Neural progenitor cell (in vitro differentiated cells): ENCODE measurements around the gene CTDNEP1. TPM values are rescaled to one million over a fixed set of nuclear protein-coding genes. Genes with fewer than 3 reads are reported as not detected.

Experiments
- DNase-seq: peaks from one replicate; pipeline ENCODE4 v3.0.0-alpha.2; 2016; ENCODE audit warnings: low spot score
- H2AFZ ChIP-seq: fragments of 200-600 bp; sonication (generic); replicated peaks from 2 replicates; pipeline ENCODE4 v1.6.1; 2016; ENCODE audit warnings: antibody characterized with exemption
- H3F3A ChIP-seq: fragments of 200-600 bp; sonication (generic); 2 replicates; pipeline ENCODE4 v1.6.1; 2016; ENCODE audit warnings: antibody characterized with exemption, low read depth
- H3K27ac ChIP-seq: fragments of 200-600 bp; sonication (generic); 2 replicates; pipeline ENCODE4 v1.5.1; 2016; ENCODE audit warnings: mild to moderate bottlenecking
- H3K27me3 ChIP-seq: fragments of 200-600 bp; sonication (generic); 2 replicates; pipeline ENCODE4 v1.6.1; 2016; ENCODE audit warnings: mild to moderate bottlenecking, moderate library complexity
- H3K36me3 ChIP-seq: fragments of 200-600 bp; sonication (generic); 2 replicates; pipeline ENCODE4 v1.5.1; 2016
- H3K4me1 ChIP-seq: fragments of 200-600 bp; sonication (generic); 2 replicates; pipeline ENCODE4 v1.6.1; 2016; ENCODE audit warnings: mixed run types
- H3K4me2 ChIP-seq: fragments of 200-600 bp; sonication (generic); 2 replicates; pipeline ENCODE4 v1.6.1; 2016
- H3K4me3 ChIP-seq: fragments of 200-600 bp; sonication (generic); 2 replicates; pipeline ENCODE4 v1.5.1; 2016
- H3K79me2 ChIP-seq: fragments of 200-600 bp; sonication (generic); 2 replicates; pipeline ENCODE4 v1.6.1; 2016; ENCODE audit warnings: low read depth
- H3K9ac ChIP-seq: fragments of 200-600 bp; sonication (generic); 2 replicates; pipeline ENCODE4 v1.6.1; 2016
- H3K9me3 ChIP-seq: fragments of 200-600 bp; sonication (generic); 2 replicates; pipeline ENCODE4 v1.5.1; 2016; ENCODE audit warnings: low read depth
- H4K20me1 ChIP-seq: fragments of 200-600 bp; sonication (generic); 2 replicates; pipeline ENCODE4 v1.6.1; 2016; ENCODE audit warnings: low read depth
- H3K27ac Mint-ChIP-seq: 3 replicates; pipeline ENCODE4 v1.8.0; 2021; ENCODE audit warnings: mixed read lengths
- H3K27me3 Mint-ChIP-seq: 2 replicates; pipeline ENCODE4 v1.8.0; 2022; ENCODE audit warnings: low read depth, mild to moderate bottlenecking, inconsistent platforms, moderate library complexity, mixed read lengths; ENCODE audit not compliant: insufficient read depth
- H3K36me3 Mint-ChIP-seq: 3 replicates; pipeline ENCODE4 v1.8.0; 2021; ENCODE audit warnings: mixed read lengths
- H3K4me1 Mint-ChIP-seq: 3 replicates; pipeline ENCODE4 v1.8.0; 2021; ENCODE audit warnings: mixed read lengths
- H3K4me3 Mint-ChIP-seq: 3 replicates; pipeline ENCODE4 v1.8.0; 2021; ENCODE audit warnings: mild to moderate bottlenecking, moderate library complexity, mixed read lengths
- H3K9me3 Mint-ChIP-seq: 3 replicates; pipeline ENCODE4 v1.8.0; 2020; ENCODE audit warnings: mixed read lengths
- EZH2 ChIP-seq: fragments of 200-600 bp; sonication (generic); IDR thresholded peaks from 2 replicates; pipeline ENCODE4 v1.6.1; 2017; ENCODE audit warnings: antibody characterized with exemption, mild to moderate bottlenecking, moderate library complexity
- EZH2phosphoT487 ChIP-seq: fragments of 200-600 bp; sonication (generic); IDR thresholded peaks from 2 replicates; pipeline ENCODE4 v1.6.1; 2017; ENCODE audit warnings: antibody characterized with exemption
- total RNA-seq: library from RNA; depleted of rRNA; stranded (reverse); fragments of >200 nt; gene quantifications from 2 replicates; pipeline ENCODE4 v1.2.3, GENCODE V29; 2015; ENCODE audit warnings: low replicate concordance
- TF ChIP-seq, protein P1 (sequence below): fragments of 200-600 bp; sonication (generic); IDR thresholded peaks from 2 replicates; pipeline ENCODE4 v1.5.1; 2017; ENCODE audit warnings: antibody characterized with exemption, mild to moderate bottlenecking

The CTDNEP1 gene
- total RNA-seq, 1 donor from 2014 or later: 46.5 TPM

DNA sequence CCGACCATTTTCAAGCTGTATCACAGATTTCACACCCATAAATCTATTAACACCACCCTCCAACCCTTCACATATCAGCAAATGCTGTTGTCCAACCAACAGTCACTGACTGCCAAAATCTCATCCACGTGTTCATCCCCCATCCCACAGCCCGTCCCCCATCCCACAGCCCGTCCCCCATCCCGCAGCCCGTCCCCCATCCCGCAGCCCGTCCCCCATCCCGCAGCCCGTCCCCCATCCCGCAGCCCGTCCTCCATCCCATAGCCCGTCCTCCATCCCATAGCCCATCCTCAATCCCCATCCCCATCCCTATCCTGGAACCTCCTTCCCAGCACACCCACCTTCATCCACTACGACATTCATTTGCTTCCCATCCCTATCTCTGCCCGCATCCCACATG lies 46.0 kb downstream of the CTDNEP1 start:
- H3K4me1 ChIP-seq: peaks cover 38% of the 10 kb centered on the region
- H3K4me3 ChIP-seq: peak overlapping the region; percentile 58
- peaks cover 29% of the 10 kb centered on the region for H4K20me1 ChIP-seq
- H3K36me3 ChIP-seq: peaks cover 11% of the 10 kb centered on the region
- H3K4me2 ChIP-seq: peak overlapping the region; percentile 76
- Mint-ChIP-seq H3K27ac (peak overlapping the region; percentile 48), H3K9me3 (no peaks in the 10 kb centered on the region), H3K4me1 (peaks cover 65% of the 10 kb centered on the region), H3K4me3 (peak overlapping the region; percentile 78), H3K36me3 (peaks cover 25% of the 10 kb centered on the region), H3K27me3 (peaks cover 2% of the 10 kb centered on the region)
- no peaks in the 10 kb centered on the region for H3K27me3 ChIP-seq
- H3K79me2 ChIP-seq: peaks cover 54% of the 10 kb centered on the region
- no peak overlapping the region for H3K9ac ChIP-seq
- H2AFZ ChIP-seq: no peak overlapping the region
- H3K9me3 ChIP-seq: no peaks in the 10 kb centered on the region
- H3K27ac ChIP-seq: no peak overlapping the region
- no peak for DNase-seq
- H3F3A ChIP-seq: peaks cover 41% of the 10 kb centered on the region
- TF ChIP-seq EZH2phosphoT487: no peak
- TF ChIP-seq, protein P1, sequence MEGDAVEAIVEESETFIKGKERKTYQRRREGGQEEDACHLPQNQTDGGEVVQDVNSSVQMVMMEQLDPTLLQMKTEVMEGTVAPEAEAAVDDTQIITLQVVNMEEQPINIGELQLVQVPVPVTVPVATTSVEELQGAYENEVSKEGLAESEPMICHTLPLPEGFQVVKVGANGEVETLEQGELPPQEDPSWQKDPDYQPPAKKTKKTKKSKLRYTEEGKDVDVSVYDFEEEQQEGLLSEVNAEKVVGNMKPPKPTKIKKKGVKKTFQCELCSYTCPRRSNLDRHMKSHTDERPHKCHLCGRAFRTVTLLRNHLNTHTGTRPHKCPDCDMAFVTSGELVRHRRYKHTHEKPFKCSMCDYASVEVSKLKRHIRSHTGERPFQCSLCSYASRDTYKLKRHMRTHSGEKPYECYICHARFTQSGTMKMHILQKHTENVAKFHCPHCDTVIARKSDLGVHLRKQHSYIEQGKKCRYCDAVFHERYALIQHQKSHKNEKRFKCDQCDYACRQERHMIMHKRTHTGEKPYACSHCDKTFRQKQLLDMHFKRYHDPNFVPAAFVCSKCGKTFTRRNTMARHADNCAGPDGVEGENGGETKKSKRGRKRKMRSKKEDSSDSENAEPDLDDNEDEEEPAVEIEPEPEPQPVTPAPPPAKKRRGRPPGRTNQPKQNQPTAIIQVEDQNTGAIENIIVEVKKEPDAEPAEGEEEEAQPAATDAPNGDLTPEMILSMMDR: no peak
- TF ChIP-seq EZH2: no peak

DNA sequence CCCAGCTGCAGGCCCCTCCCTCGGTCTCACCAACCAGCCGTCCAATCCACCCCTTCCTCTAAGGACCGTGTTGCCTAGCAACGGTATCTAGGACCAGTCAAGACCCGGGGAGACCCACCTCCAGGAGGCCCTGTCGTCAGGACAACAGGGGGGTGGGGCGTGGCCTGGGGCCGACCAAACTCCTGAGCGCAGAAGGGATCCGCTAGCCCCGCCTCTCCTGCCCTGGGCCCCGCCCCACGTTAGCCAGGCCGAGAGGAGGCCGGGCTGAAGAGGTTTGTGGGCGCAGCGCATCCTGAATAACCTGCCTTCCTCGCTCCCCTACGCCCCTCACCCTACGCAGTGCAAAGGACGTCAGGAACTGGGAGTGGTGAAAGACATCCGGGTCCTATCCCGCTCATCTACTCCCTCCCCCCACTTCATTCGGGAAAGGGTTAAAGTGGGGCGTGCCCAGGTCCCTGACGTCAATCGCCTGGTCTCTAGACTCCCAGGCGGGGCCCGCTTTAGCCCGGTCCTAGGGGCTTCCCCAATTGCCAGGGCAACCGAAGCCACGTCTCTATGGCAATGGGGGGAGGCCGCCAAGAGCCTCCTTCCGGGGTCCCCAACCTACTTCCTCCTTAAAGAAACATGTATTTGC lies 46.6 kb downstream of the CTDNEP1 start:
- Mint-ChIP-seq H3K9me3 (no peaks in the 10 kb centered on the region), H3K4me3 (peak overlapping the region; percentile 78), H3K27me3 (peaks cover 2% of the 10 kb centered on the region), H3K27ac (peak overlapping the region; percentile 48), H3K4me1 (peaks cover 59% of the 10 kb centered on the region), H3K36me3 (peaks cover 25% of the 10 kb centered on the region)
- H3K27me3 ChIP-seq: no peaks in the 10 kb centered on the region
- H3K4me1 ChIP-seq: peaks cover 36% of the 10 kb centered on the region
- H3K4me3 ChIP-seq: peak overlapping the region; percentile 58
- peaks cover 35% of the 10 kb centered on the region for H3F3A ChIP-seq
- peak overlapping the region; percentile 76 for H3K4me2 ChIP-seq
- no peak overlapping the region for H3K9ac ChIP-seq
- DNase-seq: peak; percentile 99
- peaks cover 11% of the 10 kb centered on the region for H3K36me3 ChIP-seq
- H3K9me3 ChIP-seq: no peaks in the 10 kb centered on the region
- H3K27ac ChIP-seq: no peak overlapping the region
- H2AFZ ChIP-seq: no peak overlapping the region
- H3K79me2 ChIP-seq: peaks cover 48% of the 10 kb centered on the region
- H4K20me1 ChIP-seq: peaks cover 29% of the 10 kb centered on the region
- TF ChIP-seq EZH2phosphoT487 (no peak), EZH2 (no peak)
- TF ChIP-seq, protein P1: no peak

DNA sequence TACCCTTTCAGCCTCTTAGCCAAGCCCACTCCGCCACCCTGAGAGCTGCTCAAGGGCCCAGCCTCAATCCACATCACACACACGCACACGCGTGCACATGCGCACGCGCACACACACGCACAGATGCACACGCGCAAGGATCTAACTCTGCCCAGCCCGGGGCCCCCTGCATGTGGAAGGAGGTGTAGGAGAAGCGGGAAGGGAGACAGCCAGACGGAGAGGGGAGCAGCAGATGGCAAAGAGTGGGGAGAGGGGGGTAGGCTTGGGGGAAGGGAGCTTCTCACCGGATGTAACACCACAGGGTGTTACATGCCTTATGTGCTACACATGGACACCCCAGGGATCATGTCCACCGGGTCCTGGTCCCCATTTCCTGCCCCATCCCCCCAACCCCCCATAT lies 47.2 kb downstream of the CTDNEP1 start:
- peaks cover 26% of the 10 kb centered on the region for H3K36me3 Mint-ChIP-seq
- DNase-seq: no peak
- Histone ChIP-seq H2AFZ (no peak overlapping the region), H3K9ac (no peak overlapping the region), H3K36me3 (peaks cover 11% of the 10 kb centered on the region), H3K27ac (no peak overlapping the region), H3K27me3 (no peaks in the 10 kb centered on the region), H3K4me1 (peaks cover 34% of the 10 kb centered on the region), H3K4me2 (peak overlapping the region; percentile 76), H3F3A (peaks cover 32% of the 10 kb centered on the region), H3K4me3 (peak overlapping the region; percentile 58), H3K79me2 (peaks cover 42% of the 10 kb centered on the region), H3K9me3 (no peaks in the 10 kb centered on the region), H4K20me1 (peaks cover 25% of the 10 kb centered on the region)
- H3K27me3 Mint-ChIP-seq: peaks cover 2% of the 10 kb centered on the region
- H3K27ac Mint-ChIP-seq: peak overlapping the region; percentile 90
- H3K4me1 Mint-ChIP-seq: peaks cover 53% of the 10 kb centered on the region
- no peak for TF ChIP-seq EZH2phosphoT487
- TF ChIP-seq, protein P1: no peak
- TF ChIP-seq EZH2: no peak
- H3K4me3 Mint-ChIP-seq: peak overlapping the region; percentile 78
- no peaks in the 10 kb centered on the region for H3K9me3 Mint-ChIP-seq
